Osteoblast (primary cell): ENCODE results near the gene HOTAIR. TPM values are rescaled to one million over a fixed set of nuclear protein-coding genes. Genes with fewer than 3 reads are reported as not detected.

Experiments
- DNase-seq: peaks from one replicate; pipeline ENCODE4 v3.0.0; 2011; ENCODE audit warnings: low spot score, mixed read lengths; ENCODE audit not compliant: insufficient read length; ENCODE audit errors: missing footprints
- H2AFZ ChIP-seq: 2 replicates; pipeline ENCODE4 v1.6.0; 2011; ENCODE audit warnings: mild to moderate bottlenecking, low read length
- H3K27ac ChIP-seq: 2 replicates; pipeline ENCODE4 v1.5.1; 2011; ENCODE audit warnings: mild to moderate bottlenecking, low read depth, low read length, moderate library complexity
- H3K27me3 ChIP-seq: 2 replicates; pipeline ENCODE4 v1.6.0; 2012; ENCODE audit warnings: mild to moderate bottlenecking, control low read depth, inconsistent platforms, low read length, moderate library complexity; ENCODE audit not compliant: insufficient read depth
- H3K36me3 ChIP-seq: 2 replicates; pipeline ENCODE4 v1.5.1; 2011; ENCODE audit warnings: mild to moderate bottlenecking, low read length, control low read depth, moderate library complexity; ENCODE audit not compliant: insufficient read depth
- H3K4me1 ChIP-seq: 2 replicates; pipeline ENCODE4 v1.5.1; 2011; ENCODE audit warnings: mild to moderate bottlenecking, low read length, control low read depth, moderate library complexity; ENCODE audit not compliant: insufficient read depth
- H3K4me2 ChIP-seq: 2 replicates; pipeline ENCODE4 v1.6.0; 2011; ENCODE audit warnings: mild to moderate bottlenecking, low read length; ENCODE audit not compliant: insufficient read depth
- H3K4me3 ChIP-seq: fragments of 200-600 bp; sonication (generic); 3 replicates; pipeline ENCODE4 v1.5.1; 2012; ENCODE audit warnings: mild to moderate bottlenecking, low read length, inconsistent platforms; ENCODE audit not compliant: insufficient read depth
- H3K79me2 ChIP-seq: 2 replicates; pipeline ENCODE4 v1.6.0; 2012; ENCODE audit warnings: mild to moderate bottlenecking, low read length, control low read depth, inconsistent platforms; ENCODE audit not compliant: insufficient read depth
- H3K9me3 ChIP-seq: 2 replicates; pipeline ENCODE4 v1.5.1; 2011; ENCODE audit warnings: low read depth, low read length, control low read depth
- H4K20me1 ChIP-seq: 2 replicates; pipeline ENCODE4 v1.6.0; 2012; ENCODE audit warnings: mild to moderate bottlenecking, low read length, control low read depth; ENCODE audit not compliant: insufficient read depth
- CTCF ChIP-seq: IDR thresholded peaks from 2 replicates; pipeline ENCODE4 v1.5.1; 2011; ENCODE audit warnings: mild to moderate bottlenecking, low read depth, low read length, moderate library complexity; ENCODE audit errors: extremely low read depth
- total RNA-seq: library from RNA; depleted of rRNA; stranded (reverse); fragments of >200 nt; gene quantifications from 2 replicates; pipeline ENCODE4 v1.2.3, GENCODE V29; 2012

The HOTAIR gene
- total RNA-seq, 1 donor = 0.72 TPM

- Histone ChIP-seq H4K20me1 (peaks cover 6% of the 10 kb centered on the region), H3K4me3 (no peak overlapping the region), H3K79me2 (no peaks in the 10 kb centered on the region), H3K36me3 (no peaks in the 10 kb centered on the region), H3K4me1 (no peaks in the 10 kb centered on the region), H3K27ac (no peak overlapping the region), H3K4me2 (no peak overlapping the region), H2AFZ (no peak overlapping the region), H3K9me3 (no peaks in the 10 kb centered on the region), H3K27me3 (peaks cover 99% of the 10 kb centered on the region)
- no peak for DNase-seq
- no peak for TF ChIP-seq CTCF
Measured at GRCh38 chr12:53935383-53936341, 39.1 kb downstream of the HOTAIR start.

GRCh38 chr12:53932915-53933314 lies 41.8 kb downstream of the HOTAIR start:
- peaks cover 99% of the 10 kb centered on the region for H3K27me3 ChIP-seq

GRCh38 chr12:53931844-53932581 lies 42.7 kb downstream of the HOTAIR start:
- Histone ChIP-seq H4K20me1 (peaks cover 4% of the 10 kb centered on the region), H3K4me1 (no peaks in the 10 kb centered on the region), H3K9me3 (no peaks in the 10 kb centered on the region), H3K27ac (no peak overlapping the region), H3K4me2 (no peak overlapping the region), H3K27me3 (peaks cover 99% of the 10 kb centered on the region), H3K36me3 (no peaks in the 10 kb centered on the region), H3K4me3 (no peak overlapping the region), H2AFZ (no peak overlapping the region), H3K79me2 (no peaks in the 10 kb centered on the region)
- no peak for TF ChIP-seq CTCF
- no peak for DNase-seq

More at GRCh38 chr12:53932915-53933314, 41.8 kb downstream of the HOTAIR start:
- Histone ChIP-seq H3K36me3 (no peaks in the 10 kb centered on the region), H3K9me3 (no peaks in the 10 kb centered on the region), H3K4me3 (no peak overlapping the region), H3K4me1 (no peaks in the 10 kb centered on the region), H2AFZ (no peak overlapping the region), H4K20me1 (peaks cover 4% of the 10 kb centered on the region), H3K79me2 (no peaks in the 10 kb centered on the region), H3K27ac (no peak overlapping the region), H3K4me2 (no peak overlapping the region)
- TF ChIP-seq CTCF = no peak
- no peak for DNase-seq
